Measurements from ENCODE around the gene ZER1.

The ZER1 gene

GRCh38 chr9:128703616-128704355 lies 67.9 kb downstream of the ZER1 start:
- peaks cover 11% of the 10 kb centered on the region for H3F3A ChIP-seq (ENCODE audit: insufficient read depth)
- H3K4me3 ChIP-seq (ENCODE audit: insufficient read depth, low read length, poor library complexity, severe bottlenecking) = peak overlapping the region; percentile 87
- H3K27me3 ChIP-seq (ENCODE audit: low read length) = no peaks in the 10 kb centered on the region
- H3K9ac ChIP-seq (ENCODE audit: low read length) = peak overlapping the region; percentile 90
- peak overlapping the region; percentile 52; the same call in 1 of the 2 replicates for H3K27ac ChIP-seq (ENCODE audit: low read depth, low read length)
- peak overlapping the region; percentile 98 for H2AFZ ChIP-seq (ENCODE audit: low read depth, low read length, severe bottlenecking)
- H4K20me1 ChIP-seq (ENCODE audit: low read depth, low read length) = no peaks in the 10 kb centered on the region
- no peaks in the 10 kb centered on the region for H3K9me3 ChIP-seq (ENCODE audit: insufficient read depth, low read length)
- no peaks in the 10 kb centered on the region for H3K9me2 ChIP-seq (replicated peaks; ENCODE audit: insufficient read depth, low read length)
- peak overlapping the region; percentile 72 for H3K4me2 ChIP-seq (ENCODE audit: low read depth, low read length, poor library complexity, severe bottlenecking)
- TF ChIP-seq EZH2phosphoT487 (conservative IDR thresholded peaks at IDR 0.05; ENCODE audit: low read length) = no peak
- TF ChIP-seq CTCF (IDR thresholded peaks at IDR 0.05; ENCODE audit: insufficient read depth, low read length, poor library complexity, severe bottlenecking) = no peak
- H3K36me3 ChIP-seq (ENCODE audit: low read length) = no peaks in the 10 kb centered on the region
- peaks cover 9% of the 10 kb centered on the region; the same call in 1 of the 2 replicates for H3K79me2 ChIP-seq (ENCODE audit: insufficient read depth, low read length)

DNA sequence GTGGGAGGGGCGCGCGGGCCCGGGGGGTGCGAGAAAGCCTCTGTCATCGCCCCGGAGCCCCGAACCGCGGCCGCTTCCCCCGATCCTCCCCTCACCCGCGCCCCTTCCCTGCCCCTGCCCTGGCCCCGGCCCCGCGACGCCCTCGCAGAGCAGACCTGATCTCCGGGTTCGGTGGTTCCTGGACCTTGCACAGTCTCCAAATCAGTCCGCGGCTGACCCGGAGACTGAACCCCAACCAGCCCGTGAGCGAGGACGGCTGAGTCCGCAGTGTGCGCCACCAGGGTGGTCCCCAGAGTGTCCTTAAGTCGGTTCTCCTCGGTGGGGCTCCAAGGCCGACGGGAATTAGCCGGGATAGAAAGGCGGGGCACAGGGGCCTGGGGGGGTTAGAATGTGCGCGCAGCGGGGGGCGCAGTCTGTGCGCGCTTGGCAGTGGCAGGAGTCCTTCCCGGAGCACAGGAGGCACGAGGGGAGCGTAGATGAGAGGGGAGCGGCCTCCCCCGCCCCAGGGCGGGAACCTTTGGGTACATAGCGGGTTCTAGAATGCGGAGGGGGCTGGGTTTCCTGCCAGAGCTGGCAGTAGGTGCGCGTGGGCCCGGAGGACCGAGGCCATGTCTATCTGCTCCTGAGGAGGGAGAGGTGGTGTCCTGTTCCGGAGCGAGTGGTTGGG lies 68.6 kb downstream of the ZER1 start:
- no peaks in the 10 kb centered on the region for H3K9me3 ChIP-seq (ENCODE audit: insufficient read depth, low read length)
- H3K27me3 ChIP-seq (ENCODE audit: low read length) = no peaks in the 10 kb centered on the region
- no peaks in the 10 kb centered on the region for H4K20me1 ChIP-seq (ENCODE audit: low read depth, low read length)
- peak overlapping the region; percentile 90 for H3K9ac ChIP-seq (ENCODE audit: low read length)
- H3K9me2 ChIP-seq (replicated peaks; ENCODE audit: insufficient read depth, low read length) = no peaks in the 10 kb centered on the region
- H3K79me2 ChIP-seq (ENCODE audit: insufficient read depth, low read length) = peaks cover 9% of the 10 kb centered on the region; the same call in 1 of the 2 replicates
- H2AFZ ChIP-seq (ENCODE audit: low read depth, low read length, severe bottlenecking) = peak overlapping the region; percentile 98
- H3K36me3 ChIP-seq (ENCODE audit: low read length) = no peaks in the 10 kb centered on the region
- H3K4me3 ChIP-seq (ENCODE audit: insufficient read depth, low read length, poor library complexity, severe bottlenecking) = peak overlapping the region; percentile 87
- peaks cover 14% of the 10 kb centered on the region for H3F3A ChIP-seq (ENCODE audit: insufficient read depth)
- no peak for TF ChIP-seq EZH2phosphoT487 (conservative IDR thresholded peaks at IDR 0.05; ENCODE audit: low read length)
- TF ChIP-seq CTCF (IDR thresholded peaks at IDR 0.05; ENCODE audit: insufficient read depth, low read length, poor library complexity, severe bottlenecking) = no peak
- peak overlapping the region; percentile 52 for H3K27ac ChIP-seq (ENCODE audit: low read depth, low read length)
- peak overlapping the region; percentile 72 for H3K4me2 ChIP-seq (ENCODE audit: low read depth, low read length, poor library complexity, severe bottlenecking)

DNA sequence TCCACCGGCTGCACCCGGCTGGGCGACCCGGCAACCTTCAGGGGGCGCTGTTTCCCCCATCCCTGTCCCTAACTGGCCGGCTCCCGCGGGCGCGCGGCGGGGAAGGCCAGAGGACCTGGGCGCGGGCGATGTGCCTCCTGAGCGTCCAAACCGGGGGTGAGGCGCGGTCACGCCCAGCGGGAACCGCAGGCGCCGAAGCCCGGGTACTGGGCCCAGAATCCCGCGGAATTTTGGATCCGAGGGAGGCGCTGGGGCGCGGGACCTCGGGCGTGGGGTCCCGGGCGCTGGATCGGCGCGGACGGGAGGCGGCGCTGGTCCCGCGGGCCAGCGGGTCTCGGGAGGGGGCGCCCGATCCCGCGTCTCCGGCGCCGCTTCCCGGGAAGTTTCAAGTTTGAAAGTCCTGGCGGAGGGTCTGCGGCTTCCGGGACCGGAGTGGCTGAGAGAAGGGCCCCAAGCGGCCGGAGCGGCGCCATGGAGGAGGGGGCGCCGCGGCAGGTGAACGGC lies 69.2 kb downstream of the ZER1 start, which contains the start of gene PKN3:
PKN3 (plus strand) TSS at position 59 of the 504 bp plus-strand sequence; CDS start at position 472, 413 bp downstream.
- H3F3A ChIP-seq (ENCODE audit: insufficient read depth) = peaks cover 18% of the 10 kb centered on the region
- H2AFZ ChIP-seq (ENCODE audit: low read depth, low read length, severe bottlenecking) = peak within 1 kb of the TSS; percentile 98
- peaks cover 9% of the 10 kb centered on the region; the same call in 1 of the 2 replicates for H3K79me2 ChIP-seq (ENCODE audit: insufficient read depth, low read length)
- no peak for TF ChIP-seq EZH2phosphoT487 (conservative IDR thresholded peaks at IDR 0.05; ENCODE audit: low read length)
- TF ChIP-seq CTCF (IDR thresholded peaks at IDR 0.05; ENCODE audit: insufficient read depth, low read length, poor library complexity, severe bottlenecking) = peak; percentile 95
- peak within 1 kb of the TSS; percentile 52 for H3K27ac ChIP-seq (ENCODE audit: low read depth, low read length)
- H3K9me3 ChIP-seq (ENCODE audit: insufficient read depth, low read length) = no peaks in the 10 kb centered on the region
- H3K9me2 ChIP-seq (replicated peaks; ENCODE audit: insufficient read depth, low read length) = no peaks in the 10 kb centered on the region
- peak within 1 kb of the TSS; percentile 72 for H3K4me2 ChIP-seq (ENCODE audit: low read depth, low read length, poor library complexity, severe bottlenecking)
- H3K4me3 ChIP-seq (ENCODE audit: insufficient read depth, low read length, poor library complexity, severe bottlenecking) = peak within 1 kb of the TSS; percentile 87
- H3K27me3 ChIP-seq (ENCODE audit: low read length) = no peaks in the 10 kb centered on the region
- H3K36me3 ChIP-seq (ENCODE audit: low read length) = no peaks in the 10 kb centered on the region
- H3K9ac ChIP-seq (ENCODE audit: low read length) = peak within 1 kb of the TSS; percentile 90
- no peaks in the 10 kb centered on the region for H4K20me1 ChIP-seq (ENCODE audit: low read depth, low read length)

Measured in SU-DHL-6 (cell line).